ENCODE data around the gene DUXA.

Gene DUXA

DNA sequence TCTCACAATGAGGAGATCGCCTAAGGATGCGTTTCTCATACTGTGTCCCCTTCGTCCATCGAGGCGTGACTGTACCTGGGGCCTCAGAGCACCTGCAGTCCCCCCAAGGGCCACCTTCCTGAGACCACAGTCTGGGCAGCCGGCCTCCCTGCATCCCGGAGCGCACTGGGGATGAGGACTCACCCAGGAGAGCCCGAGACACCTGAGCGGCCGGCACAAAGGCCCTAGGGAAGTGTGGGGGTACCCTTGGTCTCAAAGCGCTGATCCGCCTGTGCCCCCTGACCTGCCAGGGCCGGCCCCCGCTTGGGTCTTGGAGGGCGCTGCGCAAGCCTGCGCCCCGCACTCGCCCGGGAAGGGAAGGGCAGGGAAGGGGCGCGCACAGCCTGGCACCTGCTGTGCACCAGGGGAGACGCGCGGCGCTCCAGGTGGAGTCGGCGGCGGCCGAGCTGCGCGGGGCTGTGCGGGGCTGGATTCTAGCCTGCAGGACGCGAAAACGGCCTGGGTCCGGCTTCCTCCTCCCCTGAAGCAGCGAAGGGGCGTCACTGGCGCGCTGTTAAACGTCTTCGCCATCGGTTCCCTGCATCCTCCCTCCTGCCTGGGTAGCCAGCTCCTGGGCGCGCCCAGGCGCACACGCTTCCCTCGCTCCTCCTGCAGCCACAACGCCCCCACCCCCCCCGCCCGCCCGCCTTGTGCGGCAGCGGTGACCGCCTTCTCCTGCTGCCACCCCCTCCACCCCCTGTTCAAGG is 61.1 kb downstream of the DUXA start:
- DNase-seq: no peak

Data from COR-L47 (cell line).